ENCODE data around the gene TUBA3C. TPM values are rescaled to one million over a fixed set of nuclear protein-coding genes. Genes with fewer than 3 reads are reported as not detected.

Gene TUBA3C
- total RNA-seq, 2 donors from 2014 or later: 87.1 TPM; not detected in 1

Small RNA genes lying within 50 kb of the gene (small RNA-seq; reads per million reads assigned to genes)
- gene AL139327.4: 0 reads per million in 2 donors
